HepG2 (cell line): Measurements from ENCODE around the gene HDDC3. TPM values are rescaled to one million over a fixed set of nuclear protein-coding genes. Genes with fewer than 3 reads are reported as not detected.

Experiments used
- DNMT1 ChIP-seq: sonication (generic); formaldehyde crosslinking; IDR thresholded peaks from 2 replicates; pipeline ENCODE4 v1.5.1; 2020; ENCODE audit warnings: mild to moderate bottlenecking, missing genetic modification reagents
- FUBP1 ChIP-seq: sonication (generic); formaldehyde crosslinking; IDR thresholded peaks from 2 replicates; pipeline ENCODE4 v1.5.1; 2020; ENCODE audit warnings: missing genetic modification reagents, mild to moderate bottlenecking, borderline replicate concordance
- HNRNPH1 ChIP-seq: fragments of 200-400 bp; formaldehyde crosslinking; optimal IDR thresholded peaks from 2 replicates; pipeline ENCODE3; 2017; ENCODE audit warnings: mild to moderate bottlenecking, low read depth, low read length
- JUND ChIP-seq: sonication (generic); formaldehyde crosslinking; IDR thresholded peaks from 2 replicates; pipeline ENCODE4 v1.8.0; 2022; ENCODE audit warnings: mild to moderate bottlenecking, missing genetic modification reagents
- MXD3 ChIP-seq: IDR thresholded peaks from 2 replicates; pipeline ENCODE4 v1.6.1; 2016; ENCODE audit warnings: mild to moderate bottlenecking, missing biosample characterization, missing genetic modification reagents
- RFXANK ChIP-seq: IDR thresholded peaks from 2 replicates; pipeline ENCODE4 v1.6.1; 2016
- SKI ChIP-seq: fragments of 450-650 bp; IDR thresholded peaks from one replicate; pipeline ENCODE4 v1.6.1; 2018; ENCODE audit warnings: mild to moderate bottlenecking; ENCODE audit not compliant: partially characterized antibody
- THAP9 ChIP-seq: sonication (generic); formaldehyde crosslinking; IDR thresholded peaks from 2 replicates; pipeline ENCODE4; 2020; ENCODE audit warnings: missing genetic modification reagents, mild to moderate bottlenecking, borderline replicate concordance
- TRAFD1 ChIP-seq: sonication (generic); formaldehyde crosslinking; IDR thresholded peaks from 2 replicates; pipeline ENCODE4 v1.5.1; 2020; ENCODE audit warnings: missing genetic modification reagents, mild to moderate bottlenecking, borderline replicate concordance
- WIZ ChIP-seq: sonication (generic); formaldehyde crosslinking; IDR thresholded peaks from 2 replicates; pipeline ENCODE4 v1.5.1; 2020; ENCODE audit warnings: mild to moderate bottlenecking, missing genetic modification reagents
- ZFP37 ChIP-seq: sonication (generic); formaldehyde crosslinking; IDR thresholded peaks from 2 replicates; pipeline ENCODE4 v1.4.0; 2020; ENCODE audit warnings: missing genetic modification reagents, borderline replicate concordance
- ZFP91 ChIP-seq: sonication (generic); formaldehyde crosslinking; IDR thresholded peaks from 2 replicates; pipeline ENCODE4 v1.9.0; 2022; ENCODE audit warnings: missing genetic modification reagents, mild to moderate bottlenecking, borderline replicate concordance
- ZNF263 ChIP-seq: sonication (generic); formaldehyde crosslinking; IDR thresholded peaks from 2 replicates; pipeline ENCODE4 v1.4.0; 2020; ENCODE audit warnings: missing genetic modification reagents
- ZNF547 ChIP-seq: sonication (generic); formaldehyde crosslinking; IDR thresholded peaks from 2 replicates; pipeline ENCODE4 v1.5.1; 2020; ENCODE audit warnings: mild to moderate bottlenecking, missing genetic modification reagents
- ZNF660 ChIP-seq: sonication (generic); formaldehyde crosslinking; IDR thresholded peaks from 2 replicates; pipeline ENCODE4 v1.5.1; 2020; ENCODE audit warnings: mild to moderate bottlenecking, low read depth, missing genetic modification reagents, borderline replicate concordance
- ZSCAN5A ChIP-seq: sonication (generic); formaldehyde crosslinking; IDR thresholded peaks from 2 replicates; pipeline ENCODE4 v1.8.0; 2022; ENCODE audit warnings: mild to moderate bottlenecking, missing genetic modification reagents, borderline replicate concordance
- polyA plus RNA-seq, 8 experiments: library from polyadenylated mRNA; depleted of rRNA in 3 of 8; stranded (reverse) in 7 of 8; unstranded in 1 of 8; fragments of >200 nt; fragmentation: Illumina TruSeq in 4 of 8; extraction: Trizol in 4 of 8; gene quantifications; 2 replicates each; pipeline versions ENCODE4 v1.2.1 to v1.2.3, GENCODE V29; 2011 to 2016; ENCODE audit warnings: low read depth in 4 of 8, missing spikeins in 1 of 8, mixed read lengths in 1 of 8; ENCODE audit not compliant: insufficient read depth in 1 of 8
- total RNA-seq, 5 experiments: library from RNA; depleted of rRNA; stranded (reverse); fragments of >200 nt; fragmentation: Illumina TruSeq; extraction: Trizol; gene quantifications; 2 replicates each; pipeline ENCODE4 v1.2.3, GENCODE V29; 2016; ENCODE audit warnings: low read depth in 1 of 5

Gene HDDC3
- total and polyA plus RNA-seq, 2 of the 13 experiments (the other 11 are each of a cell fraction or from before 2014, with no cell fraction given), result 18.7 to 28.3 TPM

- 0 out of 2 replicates have a peak, but pooled peaks have one; percentile 33 for TF ChIP-seq JUND (CRISPR knock-in tag)
- peak; percentile 86; the same call in 1 of the 2 replicates for TF ChIP-seq ZFP91 (CRISPR knock-in tag)
- TF ChIP-seq RFXANK, result 0 out of 2 replicates have a peak, but pooled peaks have one; percentile 46
- peak; percentile 74; the same call in 1 of the 2 replicates for TF ChIP-seq ZNF547 (CRISPR knock-in tag)
- TF ChIP-seq DNMT1, result no peak
- TF ChIP-seq ZNF660 (CRISPR knock-in tag), result 0 out of 2 replicates have a peak, but pooled peaks have one; percentile 21
- TF ChIP-seq FUBP1 (CRISPR knock-in tag), result no peak
- no peak for TF ChIP-seq ZNF263
- TF ChIP-seq THAP9, result peak; percentile 66; the same call in 1 of the 2 replicates
- TF ChIP-seq HNRNPH1, result no peak
- TF ChIP-seq TRAFD1 (CRISPR knock-in tag), result no peak
- peak; percentile 8 for TF ChIP-seq SKI
- peak; percentile 75 for TF ChIP-seq MXD3 (CRISPR knock-in tag)
- TF ChIP-seq WIZ (CRISPR knock-in tag), result no peak
- TF ChIP-seq ZSCAN5A (CRISPR knock-in tag), result peak; percentile 49; the same call in 1 of the 2 replicates
- TF ChIP-seq ZFP37 (CRISPR knock-in tag), result no peak; the same call in 1 of the 2 replicates
Measured at GRCh38 chr15:90954712-90955623, 22.6 kb upstream of the HDDC3 start, which contains the start of gene RCCD1 (continued).
